ENCODE measurements around the gene GABPB1.

GABPB1 gene

DNA sequence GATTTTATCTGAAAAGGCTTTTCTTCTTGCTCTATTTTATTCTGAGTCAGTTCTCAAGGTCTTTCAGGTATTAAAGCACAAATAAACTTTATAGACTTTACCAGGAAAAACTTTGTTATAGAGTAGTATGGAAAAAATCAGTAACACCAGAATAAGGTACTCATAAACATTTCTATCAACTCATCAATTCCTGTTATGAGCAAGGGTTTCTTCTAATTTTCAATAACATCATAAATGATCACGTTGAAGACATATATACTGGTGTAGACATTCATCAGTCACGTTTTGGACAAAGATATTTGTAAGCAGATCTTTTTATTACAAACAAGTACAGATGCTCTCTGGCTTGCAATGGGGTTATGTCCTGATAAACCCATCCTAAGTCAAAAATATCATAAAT lies 79.9 kb downstream of the GABPB1 start:
- DNase-seq, result no peak

GRCh38 chr15:50267577-50267976 lies 87.4 kb downstream of the GABPB1 start:
- no peak for DNase-seq

- no peak for DNase-seq
Measured at GRCh38 chr15:50265620-50266019, 89.4 kb downstream of the GABPB1 start, which contains the start of gene HDC. Gene HDC, minus strand, starts transcription at chr15:50265726. Its CDS starts 103 bp downstream, at chr15:50265623.

- DNase-seq, result no peak
Measured at GRCh38 chr15:50262533-50262932, 92.5 kb downstream of the GABPB1 start.

- no peak for DNase-seq
Measured at GRCh38 chr15:50261981-50262380, 93.0 kb downstream of the GABPB1 start.

DNA sequence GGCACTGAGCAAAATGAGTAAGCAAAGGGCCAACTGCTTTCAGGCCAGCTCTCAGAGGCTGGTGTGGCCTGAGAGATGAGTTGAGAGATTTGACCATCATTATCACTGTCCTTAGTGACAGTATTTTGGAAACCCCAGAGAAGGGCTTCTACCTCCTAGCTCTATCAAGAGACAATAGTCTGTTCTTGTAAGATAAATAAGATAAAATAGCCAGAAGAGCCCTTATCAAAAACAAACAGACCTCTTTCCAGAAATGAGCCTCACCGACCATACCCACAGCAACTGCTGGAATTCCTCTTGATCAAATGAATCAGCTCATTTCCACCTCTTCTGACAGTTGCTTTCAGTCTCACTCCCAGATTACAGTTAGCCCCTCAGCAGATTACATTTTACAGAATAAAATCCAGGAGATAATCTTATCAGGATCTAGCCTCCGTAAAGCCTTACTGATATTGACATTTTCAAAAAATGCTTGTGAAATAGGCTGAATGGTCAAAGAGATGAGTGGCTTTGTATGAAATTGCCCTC lies 94.0 kb downstream of the GABPB1 start:
- no peak for DNase-seq

DNA sequence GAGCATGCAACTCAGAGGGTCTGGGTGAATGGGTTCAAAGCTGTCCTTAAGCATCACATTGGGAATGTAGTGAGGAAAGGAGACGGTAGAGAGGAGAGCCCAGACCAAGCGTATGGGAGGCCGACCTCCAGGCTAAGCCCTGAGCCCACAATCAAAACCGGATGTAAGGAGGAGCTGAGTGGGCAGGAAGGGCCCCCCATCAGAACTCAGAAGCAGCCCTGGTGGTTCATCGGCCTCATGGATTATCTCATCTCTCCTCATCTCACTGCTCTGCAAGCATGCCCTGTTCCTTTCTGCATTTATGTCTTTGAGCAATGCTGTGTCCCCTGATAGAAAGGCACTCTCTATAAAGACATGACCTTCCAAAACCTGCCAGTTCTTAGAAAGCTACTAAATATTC lies 95.7 kb downstream of the GABPB1 start:
- DNase-seq, result no peak

DNA sequence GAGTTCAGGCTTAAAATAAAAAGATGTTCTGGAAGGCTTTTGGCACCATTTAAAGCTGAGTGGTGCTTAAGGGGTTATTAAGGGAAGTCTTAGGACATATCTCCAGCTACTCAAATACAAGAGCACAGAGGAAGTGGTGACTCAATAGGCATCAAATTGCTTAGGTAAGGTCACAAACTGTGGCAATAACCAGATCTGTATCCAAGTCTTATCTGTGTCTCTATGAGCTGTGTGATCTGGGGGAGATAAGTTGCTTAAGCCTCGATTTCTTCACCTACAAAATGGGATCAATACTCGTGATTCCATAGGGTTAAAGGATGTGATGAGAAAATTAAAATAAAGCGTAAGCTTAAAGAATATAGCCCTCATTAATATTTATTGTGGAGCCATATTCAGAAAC lies 97.1 kb downstream of the GABPB1 start:
- no peak for DNase-seq

- DNase-seq, result no peak
Measured at GRCh38 chr15:50257332-50257731, 97.7 kb downstream of the GABPB1 start.

DNA sequence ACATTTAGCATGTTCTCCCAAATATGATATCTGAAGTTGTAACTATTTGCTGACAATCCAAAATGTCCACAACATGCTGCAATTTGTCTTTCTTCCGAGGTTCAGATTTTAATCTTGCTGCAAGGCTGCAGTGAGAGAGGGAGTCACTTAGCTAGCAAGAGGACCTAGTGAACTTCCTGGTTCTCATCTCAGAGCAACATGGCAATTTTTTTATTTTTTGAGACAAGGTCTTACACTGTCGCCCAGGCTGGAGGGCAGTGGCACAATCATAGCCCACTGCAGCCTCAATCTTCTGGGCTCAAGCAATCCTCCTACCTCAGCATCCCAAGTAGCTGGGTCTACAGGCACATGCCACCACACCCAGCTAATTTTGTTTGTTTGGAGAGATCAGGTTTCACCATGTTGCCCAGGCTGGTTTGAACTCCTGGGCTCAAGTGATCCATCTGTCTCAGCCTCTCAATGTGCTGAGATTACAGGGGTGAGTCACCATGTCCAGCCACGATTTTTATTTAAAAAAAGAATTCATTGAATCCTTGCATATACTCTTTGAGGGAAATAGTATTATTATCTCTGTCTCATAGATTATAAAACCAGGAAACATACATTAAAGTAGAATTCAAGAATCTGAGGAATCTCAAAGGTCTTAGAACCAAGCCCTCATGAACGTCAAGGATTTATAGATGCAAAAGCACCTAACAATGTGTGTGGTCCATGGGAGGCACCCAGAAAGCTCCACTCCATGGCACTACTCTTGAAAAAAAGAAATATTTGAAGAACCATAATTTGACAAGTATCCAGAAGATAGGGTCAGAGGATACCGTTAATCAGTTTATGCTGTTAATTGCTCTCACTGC lies 98.6 kb downstream of the GABPB1 start:
- DNase-seq, result no peak

DNA sequence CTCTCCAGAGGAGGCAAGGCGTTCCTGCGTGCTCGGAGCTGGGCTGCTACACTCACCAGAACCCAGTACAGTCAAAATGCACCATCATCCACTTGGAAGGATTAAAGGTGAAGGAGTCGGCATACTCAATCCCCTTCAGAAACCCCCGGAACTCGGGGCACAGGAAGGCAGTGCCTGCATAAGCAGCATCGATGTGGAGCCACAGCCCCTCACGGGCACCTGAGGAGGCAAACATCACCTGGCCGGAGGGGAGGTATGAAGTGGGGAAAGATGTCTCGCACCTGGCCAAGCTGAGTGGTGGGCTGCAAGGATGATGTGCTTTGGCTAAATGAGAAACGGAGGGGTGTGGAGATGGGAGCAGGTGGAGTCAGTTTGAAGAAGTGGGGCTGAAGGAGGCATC lies 102.4 kb downstream of the GABPB1 start:
- DNase-seq, result no peak

- DNase-seq, result no peak
Measured at GRCh38 chr15:50251638-50252182, 103.3 kb downstream of the GABPB1 start.

DNA sequence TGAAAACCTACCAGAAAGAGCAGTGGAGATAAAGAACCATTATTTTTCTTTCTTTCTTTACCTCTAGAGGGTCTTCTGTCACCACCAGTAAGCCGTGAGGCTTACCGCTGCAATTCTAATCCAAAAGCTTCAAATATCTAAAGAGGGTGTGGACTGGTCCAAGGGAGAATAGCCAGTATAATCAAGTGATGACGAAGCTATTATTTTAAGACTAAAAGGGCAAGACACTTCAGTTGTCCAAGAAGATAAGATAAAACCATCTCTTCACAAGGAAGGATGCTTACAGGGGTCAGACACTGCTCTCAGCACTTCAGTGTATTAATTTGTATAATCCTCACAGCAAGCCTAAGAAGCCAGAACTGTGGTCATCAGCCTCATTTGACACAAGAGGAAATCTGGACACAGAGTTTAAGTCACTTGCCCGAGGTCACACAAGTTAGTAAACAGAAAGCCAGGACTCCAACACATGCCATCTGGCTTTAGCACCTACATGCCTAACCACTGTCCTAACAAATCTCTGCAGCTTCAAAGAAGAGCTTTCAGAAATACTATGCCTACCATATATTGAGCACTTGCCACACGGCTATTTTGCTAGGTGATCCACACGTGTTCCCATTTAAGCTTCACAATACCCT lies 104.1 kb downstream of the GABPB1 start:
- no peak for DNase-seq

DNA sequence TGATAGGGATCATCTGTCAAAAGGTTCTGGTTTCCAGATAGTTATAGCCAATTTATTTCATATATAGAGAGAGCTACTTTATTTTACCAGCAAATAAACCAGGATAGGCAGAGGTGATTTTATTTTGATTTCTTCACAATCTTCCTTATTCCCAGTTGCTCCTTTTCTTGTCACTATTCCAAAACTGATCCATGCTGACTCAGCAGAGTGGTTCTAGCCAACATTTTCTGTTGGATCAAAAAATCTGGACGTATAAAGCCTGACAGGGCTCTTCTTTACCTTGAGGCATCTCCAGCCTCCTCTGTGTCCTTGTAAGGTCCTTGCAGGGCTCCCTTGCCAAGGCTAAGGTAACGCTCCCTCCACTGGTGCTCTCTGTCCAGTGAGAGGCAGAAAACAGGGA lies 105.3 kb downstream of the GABPB1 start:
- no peak for DNase-seq

DNA sequence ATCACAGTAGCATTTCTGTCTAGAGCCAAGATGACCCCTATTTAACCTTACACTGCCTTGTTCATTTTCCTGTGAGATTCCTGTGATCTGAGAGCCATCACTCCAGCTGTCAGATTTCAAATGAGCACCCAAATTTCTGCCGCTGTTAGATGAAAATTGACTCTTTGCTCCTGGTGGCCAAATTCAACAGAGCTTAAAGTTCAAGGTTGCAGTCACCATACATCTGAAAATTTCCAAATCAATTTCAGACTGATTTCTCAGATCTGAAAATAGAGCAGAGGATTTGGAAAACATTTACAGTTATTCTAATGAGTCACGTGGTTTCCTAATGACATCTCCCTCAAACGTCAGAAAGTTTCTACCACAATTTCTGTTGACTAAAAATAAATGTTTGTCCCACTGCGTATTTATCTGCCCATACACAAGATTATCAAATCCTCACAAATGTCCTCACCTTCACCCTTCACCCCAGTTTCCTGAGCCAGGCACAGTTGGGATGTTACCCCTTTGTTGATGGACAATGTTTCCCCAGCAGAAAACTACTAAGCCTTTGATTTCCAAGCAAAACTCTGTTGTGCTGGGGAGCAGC lies 105.9 kb downstream of the GABPB1 start:
- no peak for DNase-seq

GRCh38 chr15:50247819-50248655 lies 107.0 kb downstream of the GABPB1 start:
- no peak for DNase-seq

- DNase-seq, result no peak
Measured at GRCh38 chr15:50246631-50247030, 108.4 kb downstream of the GABPB1 start.

GRCh38 chr15:50244959-50245624 lies 109.9 kb downstream of the GABPB1 start:
- DNase-seq, result no peak

GRCh38 chr15:50244153-50244552 lies 110.8 kb downstream of the GABPB1 start:
- DNase-seq, result no peak

- no peak for DNase-seq
Measured at GRCh38 chr15:50241684-50242450, 113.1 kb downstream of the GABPB1 start.

- no peak for DNase-seq
Measured at GRCh38 chr15:50238255-50238654, 116.7 kb downstream of the GABPB1 start.
